A673 (cell line): Measurements from ENCODE around the gene C2orf72. TPM values are rescaled to one million over a fixed set of nuclear protein-coding genes. Genes with fewer than 3 reads are reported as not detected.

Experiments
- BruUV-seq: library from RNA; stranded (reverse); fragments of 400-500 nt; replicated peaks from 2 replicates; lab custom pipeline; 2021; lab: Mats Ljungman, UMichigan
- CTCF ChIA-PET: fragments of 300-600 bp; sonication (Branson Sonifier 250); formaldehyde crosslinking; loops from one replicate; lab custom pipeline; 2022; ENCODE audit warnings: antibody characterized with exemption; lab: Charles Lee
- POLR2A ChIA-PET: fragments of 300-600 bp; sonication (Branson Sonifier 250); formaldehyde crosslinking; loops from one replicate; lab custom pipeline; 2022; ENCODE audit warnings: antibody characterized with exemption; ENCODE audit not compliant: low non-redundant PET; lab: Charles Lee
- DNase-seq: peaks from one replicate; pipeline ENCODE4 v3.0.0-alpha.2; 2015; ENCODE audit warnings: low spot score
- H3K27ac ChIP-seq: fragments of 200-600 bp; sonication (generic); 2 replicates; pipeline ENCODE4 v1.5.1; 2016; ENCODE audit warnings: mixed run types, low read depth, mild to moderate bottlenecking, mixed read lengths, antibody characterized with exemption, low read length; ENCODE audit not compliant: poor library complexity, severe bottlenecking
- H3K27me3 ChIP-seq: fragments of 200-600 bp; sonication (generic); replicated peaks from 2 replicates; pipeline ENCODE4 v1.6.1; 2017; ENCODE audit warnings: mixed run types, low read depth, mild to moderate bottlenecking, mixed read lengths, antibody characterized with exemption, low read length; ENCODE audit not compliant: insufficient read depth, poor library complexity
- H3K36me3 ChIP-seq: fragments of 200-600 bp; sonication (generic); 2 replicates; pipeline ENCODE4 v1.6.1; 2016; ENCODE audit warnings: mixed run types, mild to moderate bottlenecking, mixed read lengths, antibody characterized with exemption, low read length; ENCODE audit not compliant: insufficient read depth, poor library complexity, severe bottlenecking
- H3K4me1 ChIP-seq: fragments of 200-600 bp; sonication (generic); 2 replicates; pipeline ENCODE4 v1.6.1; 2017; ENCODE audit warnings: mixed run types, mild to moderate bottlenecking, mixed read lengths, antibody characterized with exemption, low read length; ENCODE audit not compliant: insufficient read depth, poor library complexity, severe bottlenecking
- H3K4me3 ChIP-seq: fragments of 200-600 bp; sonication (generic); 2 replicates; pipeline ENCODE4 v1.5.1; 2016; ENCODE audit warnings: low read depth, mixed run types, mild to moderate bottlenecking, mixed read lengths, low read length; ENCODE audit not compliant: poor library complexity, severe bottlenecking
- H3K9me3 ChIP-seq: fragments of 200-600 bp; sonication (generic); 2 replicates; pipeline ENCODE4 v1.6.1; 2016; ENCODE audit warnings: mixed run types, low read depth, mild to moderate bottlenecking, mixed read lengths, antibody characterized with exemption, low read length; ENCODE audit not compliant: poor library complexity, severe bottlenecking
- EZH2 ChIP-seq: fragments of 200-600 bp; sonication (generic); IDR thresholded peaks from 2 replicates; pipeline ENCODE4 v1.6.1; 2017; ENCODE audit warnings: borderline replicate concordance, low read depth, mild to moderate bottlenecking, mixed read lengths, antibody characterized with exemption, low read length; ENCODE audit not compliant: poor library complexity, severe bottlenecking
- intact Hi-C: fragments of 100-400 bp; cut with micrococcal nuclease; formaldehyde crosslinking; loops from one replicate; pipeline ENCODE4 v1.10.0; 2022; ENCODE audit not compliant: unreplicated experiment
- total RNA-seq: library from RNA; stranded (reverse); gene quantifications from 2 replicates; pipeline ENCODE4 v1.2.3, GENCODE V29; 2021
- TF ChIP-seq, protein P1 (sequence below): fragments of 300-800, 200-600 bp; sonication (generic); conservative IDR thresholded peaks from 2 replicates; pipeline ENCODE4 v1.5.1; 2017; ENCODE audit warnings: low read depth, mild to moderate bottlenecking, antibody characterized with exemption, low read length, moderate library complexity, mixed read lengths

Gene C2orf72
- total RNA-seq, 1 experiment from 2014 or later = not detected

- Histone ChIP-seq H3K36me3 (no peaks in the 10 kb centered on the region), H3K27ac (no peak overlapping the region), H3K27me3 (no peaks in the 10 kb centered on the region), H3K4me3 (no peak overlapping the region), H3K4me1 (no peaks in the 10 kb centered on the region), H3K9me3 (no peaks in the 10 kb centered on the region)
- ChIA-PET CTCF (interaction anchor here (0.6 kb wide), 1 partner anchor 537 kb away, joined by 3 read pairs; no protein-coding TSS in a partner anchor), POLR2A (no interaction called here)
- DNase-seq = no peak
- no TSS peak for BruUV-seq
- intact Hi-C loops = no loop called here
- TF ChIP-seq, protein P1, sequence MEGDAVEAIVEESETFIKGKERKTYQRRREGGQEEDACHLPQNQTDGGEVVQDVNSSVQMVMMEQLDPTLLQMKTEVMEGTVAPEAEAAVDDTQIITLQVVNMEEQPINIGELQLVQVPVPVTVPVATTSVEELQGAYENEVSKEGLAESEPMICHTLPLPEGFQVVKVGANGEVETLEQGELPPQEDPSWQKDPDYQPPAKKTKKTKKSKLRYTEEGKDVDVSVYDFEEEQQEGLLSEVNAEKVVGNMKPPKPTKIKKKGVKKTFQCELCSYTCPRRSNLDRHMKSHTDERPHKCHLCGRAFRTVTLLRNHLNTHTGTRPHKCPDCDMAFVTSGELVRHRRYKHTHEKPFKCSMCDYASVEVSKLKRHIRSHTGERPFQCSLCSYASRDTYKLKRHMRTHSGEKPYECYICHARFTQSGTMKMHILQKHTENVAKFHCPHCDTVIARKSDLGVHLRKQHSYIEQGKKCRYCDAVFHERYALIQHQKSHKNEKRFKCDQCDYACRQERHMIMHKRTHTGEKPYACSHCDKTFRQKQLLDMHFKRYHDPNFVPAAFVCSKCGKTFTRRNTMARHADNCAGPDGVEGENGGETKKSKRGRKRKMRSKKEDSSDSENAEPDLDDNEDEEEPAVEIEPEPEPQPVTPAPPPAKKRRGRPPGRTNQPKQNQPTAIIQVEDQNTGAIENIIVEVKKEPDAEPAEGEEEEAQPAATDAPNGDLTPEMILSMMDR = no peak
- no peak for TF ChIP-seq EZH2
Observed at GRCh38 chr2:231015478-231015877, 21.8 kb upstream of the C2orf72 start.

- intact Hi-C loops = no loop called here
- BruUV-seq = no TSS peak
- POLR2A ChIA-PET = no interaction called here
- no peaks in the 10 kb centered on the region for H3K36me3 ChIP-seq
- H3K4me1 ChIP-seq = no peaks in the 10 kb centered on the region
- no peaks in the 10 kb centered on the region for H3K9me3 ChIP-seq
- no peak overlapping the region for H3K4me3 ChIP-seq
- DNase-seq = no peak
- TF ChIP-seq, protein P1 = no peak
- no peak for TF ChIP-seq EZH2
- H3K27me3 ChIP-seq = no peaks in the 10 kb centered on the region
- CTCF ChIA-PET = interaction anchor here (1.3 kb wide), 1 partner anchor 191 kb away, joined by 3 read pairs; no protein-coding TSS in a partner anchor
- H3K27ac ChIP-seq = no peak overlapping the region
Observed at GRCh38 chr2:231015926-231016325, 21.4 kb upstream of the C2orf72 start.

- no peaks in the 10 kb centered on the region for H3K27me3 ChIP-seq
- POLR2A ChIA-PET = no interaction called here
- BruUV-seq = no TSS peak
Observed at GRCh38 chr2:231016566-231017230, 20.6 kb upstream of the C2orf72 start.

GRCh38 chr2:231017231-231017598 lies 20.1 kb upstream of the C2orf72 start:
- H3K27me3 ChIP-seq = no peaks in the 10 kb centered on the region
- no peaks in the 10 kb centered on the region for H3K9me3 ChIP-seq
- intact Hi-C loops = no loop called here
- peak; percentile 51 for DNase-seq
- POLR2A ChIA-PET = no interaction called here
- no peaks in the 10 kb centered on the region for H3K36me3 ChIP-seq
- BruUV-seq = no TSS peak
- H3K27ac ChIP-seq = no peak overlapping the region
- no peaks in the 10 kb centered on the region for H3K4me1 ChIP-seq
- TF ChIP-seq, protein P1 = no peak
- TF ChIP-seq EZH2 = no peak
- no peak overlapping the region for H3K4me3 ChIP-seq
- CTCF ChIA-PET = interaction anchor here (1.3 kb wide), 1 partner anchor 193 kb away, joined by 3 read pairs; no protein-coding TSS in a partner anchor

More at GRCh38 chr2:231016566-231017230, 20.6 kb upstream of the C2orf72 start:
- no peaks in the 10 kb centered on the region for H3K9me3 ChIP-seq
- H3K4me1 ChIP-seq = no peaks in the 10 kb centered on the region
- no peak overlapping the region for H3K4me3 ChIP-seq
- H3K36me3 ChIP-seq = no peaks in the 10 kb centered on the region
- no peak for TF ChIP-seq EZH2
- no peak for DNase-seq
- intact Hi-C loops = no loop called here
- CTCF ChIA-PET = interaction anchor here (0.6 to 1.3 kb wide), 2 partner anchors 192 to 404 kb away, joined by 3 to 4 read pairs; no protein-coding TSS in a partner anchor
- H3K27ac ChIP-seq = no peak overlapping the region
